Lung (tissue), 12 donors: Measurements from ENCODE around the gene TGM2. TPM values are rescaled to one million over a fixed set of nuclear protein-coding genes. Genes with fewer than 3 reads are reported as not detected.

Experiments
- ATAC-seq: fragments of 200-7000 bp; cut with Tn5 transposase; one replicate; pipeline ENCODE4 v1.9.1; 2020; ENCODE audit warnings: moderate number of reproducible peaks; ENCODE audit not compliant: insufficient read depth, low FRiP score
- DNase-seq, 3 donors: peaks; one replicate each; pipeline ENCODE4 v3.0.0-alpha.2; 2013 to 2017
- H3K27ac ChIP-seq, 2 donors: one replicate each; pipeline ENCODE4 v1.5.1; 2013; ENCODE audit warnings: mild to moderate bottlenecking in 2 of 2, moderate library complexity in 2 of 2, control low read depth in 1 of 2, inconsistent platforms in 1 of 2, low read depth in 1 of 2, low read length in 1 of 2
- H3K27me3 ChIP-seq, 3 donors: one replicate each; pipeline ENCODE4 v1.5.1; 2013; ENCODE audit warnings: low read length in 2 of 3; ENCODE audit not compliant: control insufficient read depth in 3 of 3, insufficient read depth in 3 of 3
- H3K36me3 ChIP-seq, 4 donors: one replicate each; pipeline ENCODE4 v1.5.1; 2013; ENCODE audit warnings: low read length in 4 of 4, mild to moderate bottlenecking in 1 of 4, moderate library complexity in 1 of 4; ENCODE audit not compliant: control insufficient read depth in 4 of 4, insufficient read depth in 4 of 4
- H3K4me1 ChIP-seq, 5 donors: one replicate each; pipeline ENCODE4 v1.5.1; 2013; ENCODE audit warnings: low read length in 5 of 5, mild to moderate bottlenecking in 2 of 5, moderate library complexity in 1 of 5; ENCODE audit not compliant: control insufficient read depth in 5 of 5, insufficient read depth in 5 of 5
- H3K4me3 ChIP-seq: one replicate; pipeline ENCODE4 v1.5.1; 2013; ENCODE audit warnings: mild to moderate bottlenecking, control low read depth, moderate library complexity
- H3K9ac ChIP-seq, 2 donors: one replicate each; pipeline ENCODE4 v1.5.1; 2013; ENCODE audit warnings: low read length in 2 of 2, control low read depth in 1 of 2; ENCODE audit not compliant: insufficient read depth in 1 of 2
- H3K9me3 ChIP-seq, 4 donors: one replicate each; pipeline ENCODE4 v1.5.1; 2013; ENCODE audit warnings: low read length in 3 of 4, mild to moderate bottlenecking in 1 of 4, moderate library complexity in 1 of 4; ENCODE audit not compliant: control insufficient read depth in 4 of 4, insufficient read depth in 3 of 4
- CTCF ChIP-seq: IDR thresholded peaks from 2 replicates; pipeline ENCODE4 v1.5.1; 2012; ENCODE audit warnings: mild to moderate bottlenecking; ENCODE audit errors: control extremely low read depth, extremely low read depth
- WGBS, 2 donors: extraction: QIAGEN DNeasy Blood & Tissue Kit; methylation state at CpG; one replicate each; pipeline ENCODE4 v1.1.7; 2013; 5-methylcytosine and 5-hydroxymethylcytosine counted together
- polyA plus RNA-seq, 2 donors: library from polyadenylated mRNA; stranded (reverse); fragments of 200-250 nt; gene quantifications; one replicate each; pipeline ENCODE4 v1.2.1, GENCODE V29; 2013
- total RNA-seq, 2 donors: library from RNA; depleted of rRNA in 1 of 2; stranded (reverse); fragments of >200 nt in 1 of 2; gene quantifications; one replicate each; pipeline ENCODE4 v1.2.1, GENCODE V29; 2014 to 2021
- donor health status: control.
- donor health status: control.
- donor health status: Bipolar disorder and iron deficiency.
- donor health status: healthy.
- donor health status: DM: yes; HTN: yes; CAD: no.

Gene TGM2
- total and polyA plus RNA-seq, 4 donors: 85.0 to 476 (median 325) TPM

DNA sequence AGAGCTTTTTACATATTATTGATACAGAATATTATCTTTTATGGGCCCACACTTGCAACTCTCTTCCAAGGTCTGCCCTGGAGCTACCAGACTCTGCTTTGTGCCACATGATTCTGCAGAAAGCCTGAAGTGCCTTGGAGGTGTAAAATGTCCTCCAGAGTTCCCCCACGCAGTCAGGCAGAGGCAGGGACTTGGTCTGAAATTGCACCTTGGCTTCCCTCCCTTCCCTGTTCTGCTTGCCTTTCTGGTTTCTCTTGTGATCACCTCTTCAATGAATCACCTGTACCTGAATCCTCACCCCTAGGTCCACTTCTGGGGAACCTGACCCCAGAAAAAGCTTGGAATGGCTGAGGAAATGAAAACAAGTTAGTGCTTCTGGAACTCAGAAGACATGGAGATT is 43.0 kb upstream of the TGM2 start:
- TF ChIP-seq CTCF: no peak
- 81 to 86% methylated on average over 1 of the region's 1 CpG for WGBS, 2 donors
- Histone ChIP-seq H3K4me1 (peaks cover 0 to 28% (median 8%) of the 10 kb centered on the region in 5 donors), H3K9ac (no peak overlapping the region), H3K27ac (peak overlapping the region in 1 of 2 donors; percentile 30), H3K9me3 (no peaks in the 10 kb centered on the region), H3K4me3 (no peak overlapping the region), H3K27me3 (no peaks in the 10 kb centered on the region), H3K36me3 (no peaks in the 10 kb centered on the region)
- DNase-seq: no peak
- no peak for ATAC-seq

- Histone ChIP-seq H3K27me3 (no peaks in the 10 kb centered on the region), H3K36me3 (no peaks in the 10 kb centered on the region), H3K9ac (no peak overlapping the region), H3K9me3 (no peaks in the 10 kb centered on the region), H3K4me1 (peaks cover 0 to 24% (median 8%) of the 10 kb centered on the region in 5 donors), H3K4me3 (no peak overlapping the region), H3K27ac (no peak overlapping the region)
- no peak for TF ChIP-seq CTCF
- DNase-seq (no peak), ATAC-seq (no peak)
- WGBS, 2 donors: 42 to 81% methylated on average over 2 of the region's 2 CpGs
Measured at GRCh38 chr20:38207621-38208020, 42.6 kb upstream of the TGM2 start.

- H3K27ac ChIP-seq: no peak overlapping the region
- no peak for TF ChIP-seq CTCF
- H3K4me3 ChIP-seq: no peak overlapping the region
- no peaks in the 10 kb centered on the region for H3K27me3 ChIP-seq
- 54 to 63% methylated on average over 3 of the region's 3 CpGs for WGBS, 2 donors
- no peaks in the 10 kb centered on the region for H3K9me3 ChIP-seq
- peak in 2 of 3 donors; percentile 84 to 86 for DNase-seq
- ATAC-seq: no peak
- peaks cover 0 to 24% (median 3%) of the 10 kb centered on the region in 5 donors for H3K4me1 ChIP-seq
- no peak overlapping the region for H3K9ac ChIP-seq
- no peaks in the 10 kb centered on the region for H3K36me3 ChIP-seq
Measured at GRCh38 chr20:38205001-38205400, 39.9 kb upstream of the TGM2 start.

DNA sequence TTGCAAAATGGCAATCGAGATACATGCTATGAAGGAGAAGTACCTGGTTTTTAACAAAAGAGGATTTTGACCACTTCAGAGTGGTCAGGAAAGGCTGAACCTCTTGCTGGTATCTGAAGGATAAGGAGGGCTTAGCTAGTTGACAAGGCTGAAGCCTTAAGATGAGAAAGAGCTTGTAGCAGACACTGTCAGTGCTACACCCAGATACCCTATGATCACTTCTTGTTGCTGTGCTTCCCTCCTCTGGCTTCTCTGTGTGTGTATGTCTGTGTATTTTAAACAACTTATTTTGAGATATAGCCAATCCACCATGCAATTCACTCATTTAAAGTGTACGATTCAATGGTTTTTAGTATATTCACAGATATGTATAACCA is 38.9 kb upstream of the TGM2 start:
- no peak overlapping the region for H3K4me3 ChIP-seq
- WGBS, 2 donors: 74 to 78% methylated on average over 2 of the region's 2 CpGs
- no peaks in the 10 kb centered on the region for H3K9me3 ChIP-seq
- H3K36me3 ChIP-seq: no peaks in the 10 kb centered on the region
- no peak overlapping the region for H3K9ac ChIP-seq
- no peak for ATAC-seq
- no peak for TF ChIP-seq CTCF
- no peak for DNase-seq
- H3K27me3 ChIP-seq: no peaks in the 10 kb centered on the region
- H3K4me1 ChIP-seq: peaks cover 0 to 30% (median 3%) of the 10 kb centered on the region in 5 donors
- no peak overlapping the region for H3K27ac ChIP-seq
